HL-60/S4 treated with retinoic acid at 250 ng/mL for 4 days and 3 days (cell line): ENCODE data around the gene PADI2.

Experiments
- in situ Hi-C: fragments of 300-500 bp; cut with MboI; formaldehyde crosslinking; loops from 2 replicates; pipeline ENCODE4 v1.7.0; 2022; ENCODE audit warnings: low sequenced_read_pairs

Gene PADI2

DNA sequence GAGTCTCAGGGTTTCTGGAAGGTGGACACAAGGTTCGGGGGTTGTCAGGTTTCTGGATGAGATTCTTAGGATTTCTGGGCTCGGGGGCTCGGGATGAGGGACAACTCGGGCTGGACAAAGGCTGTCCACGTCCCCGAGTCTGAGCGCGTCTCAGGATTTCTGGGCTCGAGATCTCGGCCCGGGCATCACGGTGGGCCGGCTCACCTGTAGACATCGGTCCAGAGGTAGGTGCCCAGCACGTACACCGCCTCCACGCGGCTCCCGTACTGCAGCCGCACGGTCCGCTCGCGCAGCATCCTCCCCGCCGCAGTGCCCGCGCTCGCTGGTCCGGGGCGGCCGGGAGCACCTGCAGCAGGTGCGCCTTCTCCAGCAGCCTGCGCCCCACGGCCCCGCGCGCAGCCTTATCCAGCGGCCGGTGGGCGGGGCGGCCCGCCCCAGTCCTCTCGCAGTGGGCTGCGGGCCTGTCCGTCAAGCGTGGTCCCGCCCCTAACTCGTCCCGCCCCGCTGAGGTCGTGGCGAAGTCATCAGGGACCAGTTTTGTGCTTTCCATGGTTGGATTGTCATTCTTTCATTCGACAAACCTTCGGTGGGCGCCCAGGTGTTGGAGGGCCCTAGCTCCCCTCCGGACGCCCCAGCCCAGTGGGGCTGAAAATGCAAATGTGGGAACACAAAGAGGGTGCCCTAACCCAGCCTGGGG, at the start of gene PADI2:
PADI2 (minus strand) TSS at position 376 of the 697 bp plus-strand sequence; CDS start at position 296, 80 bp downstream.
- in situ Hi-C loops = no loop called here

DNA sequence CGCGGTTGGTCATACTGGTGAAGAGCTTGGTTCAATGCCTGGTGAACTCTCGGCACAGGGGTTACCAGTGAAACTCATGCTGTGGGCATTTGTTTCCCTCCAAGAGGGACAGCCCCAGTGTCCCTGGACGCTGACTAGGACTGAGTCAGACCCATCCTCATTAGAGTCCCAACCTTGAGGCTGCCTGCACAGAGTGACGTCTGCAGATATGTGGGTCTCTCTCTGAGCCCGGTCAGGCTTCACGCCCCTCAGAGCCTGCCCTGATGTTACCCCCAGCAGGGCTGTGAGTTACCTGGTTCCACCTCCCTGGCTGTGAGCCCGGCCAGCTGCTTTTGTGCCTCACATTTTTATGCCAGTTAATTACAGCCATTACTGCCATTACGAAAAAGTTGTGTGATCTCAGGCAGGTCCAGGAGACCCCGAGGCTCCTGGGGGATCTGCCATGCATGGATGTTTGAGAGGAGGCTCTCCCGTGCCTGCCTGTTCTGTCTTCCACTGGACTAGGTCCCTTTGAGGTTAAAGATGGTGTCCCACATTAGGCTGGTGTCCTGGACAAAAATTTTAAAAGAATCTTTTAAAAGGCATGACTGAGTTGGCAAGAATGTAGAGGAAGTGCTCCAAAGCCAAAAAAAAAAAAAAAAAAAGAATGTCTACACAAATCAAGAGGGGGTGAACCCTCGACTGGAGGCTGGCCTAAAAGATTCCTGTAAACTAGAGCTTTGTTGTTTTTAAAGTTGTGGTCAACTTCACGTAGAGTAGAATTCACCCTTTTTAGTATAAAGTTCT, 49.0 kb upstream of the PADI2 start:
- in situ Hi-C loops = no loop called here

DNA sequence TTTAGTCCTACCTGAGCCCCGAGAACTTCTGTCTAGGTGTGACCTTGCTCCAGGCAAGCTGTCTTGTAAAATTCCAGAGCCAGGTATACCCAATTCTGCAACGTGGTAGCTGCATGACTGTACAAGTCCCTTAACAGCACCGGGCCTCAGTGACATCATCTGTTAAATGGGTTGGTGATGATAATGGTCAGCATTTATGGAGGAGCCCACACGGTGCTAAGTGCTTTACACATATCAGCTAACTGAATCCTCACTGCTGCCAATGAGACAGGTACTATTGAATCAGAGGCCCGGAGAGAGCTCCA, 48.5 kb upstream of the PADI2 start:
- in situ Hi-C loops = no loop called here

DNA sequence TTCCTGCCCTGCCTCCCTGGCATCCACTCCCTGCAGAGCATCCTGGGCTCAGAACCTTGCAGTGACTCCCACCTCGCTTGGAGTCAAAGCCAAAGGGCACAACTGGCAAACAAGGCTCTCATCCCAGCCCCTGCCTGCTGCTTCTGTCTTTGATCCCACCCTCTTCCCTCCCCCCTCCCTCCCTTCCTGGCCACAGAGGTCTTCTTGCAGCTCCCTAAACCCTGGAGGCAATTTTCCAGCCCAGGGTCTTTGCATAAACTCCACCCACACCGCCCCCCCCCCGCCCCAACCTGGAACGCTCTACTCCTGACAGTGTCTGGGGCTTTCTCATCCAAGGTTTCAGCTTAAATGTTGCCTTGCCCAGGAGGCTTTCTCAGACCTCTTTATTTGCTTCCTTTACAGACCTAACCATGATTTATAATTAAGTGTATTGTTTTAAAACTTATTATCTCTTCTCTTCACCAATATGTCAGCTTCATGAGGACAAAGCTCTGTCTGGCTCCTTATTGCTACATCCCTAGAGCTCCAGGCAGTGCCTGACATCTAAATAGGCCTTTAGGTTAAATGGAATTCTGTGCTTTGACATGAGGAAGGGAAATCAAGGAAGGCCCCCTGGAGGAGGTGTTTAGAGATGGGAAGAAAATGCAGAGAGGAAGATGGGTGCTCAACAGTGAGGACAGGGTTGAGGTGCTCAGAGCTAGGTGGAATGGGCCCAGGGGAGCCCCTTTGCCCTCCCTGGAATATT, 48.0 kb upstream of the PADI2 start:
- in situ Hi-C loops = no loop called here

DNA sequence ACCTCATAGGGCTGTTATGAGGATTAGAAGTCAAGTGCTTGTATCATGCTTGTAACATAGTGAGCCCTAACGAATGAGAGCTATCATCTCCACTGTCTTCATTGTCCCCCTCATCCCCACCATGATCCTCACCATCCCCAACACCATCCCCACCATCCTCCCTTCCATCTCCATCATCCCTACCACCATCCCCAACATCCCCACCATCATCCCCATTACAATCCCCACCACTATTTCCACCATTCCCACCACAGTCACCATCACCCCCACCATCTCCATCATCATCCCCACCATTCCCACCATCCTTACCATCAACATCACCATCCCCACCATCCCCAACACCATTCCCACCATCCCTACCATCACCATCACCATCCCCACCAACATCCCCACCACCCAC, 46.6 kb upstream of the PADI2 start:
- in situ Hi-C loops = no loop called here

DNA sequence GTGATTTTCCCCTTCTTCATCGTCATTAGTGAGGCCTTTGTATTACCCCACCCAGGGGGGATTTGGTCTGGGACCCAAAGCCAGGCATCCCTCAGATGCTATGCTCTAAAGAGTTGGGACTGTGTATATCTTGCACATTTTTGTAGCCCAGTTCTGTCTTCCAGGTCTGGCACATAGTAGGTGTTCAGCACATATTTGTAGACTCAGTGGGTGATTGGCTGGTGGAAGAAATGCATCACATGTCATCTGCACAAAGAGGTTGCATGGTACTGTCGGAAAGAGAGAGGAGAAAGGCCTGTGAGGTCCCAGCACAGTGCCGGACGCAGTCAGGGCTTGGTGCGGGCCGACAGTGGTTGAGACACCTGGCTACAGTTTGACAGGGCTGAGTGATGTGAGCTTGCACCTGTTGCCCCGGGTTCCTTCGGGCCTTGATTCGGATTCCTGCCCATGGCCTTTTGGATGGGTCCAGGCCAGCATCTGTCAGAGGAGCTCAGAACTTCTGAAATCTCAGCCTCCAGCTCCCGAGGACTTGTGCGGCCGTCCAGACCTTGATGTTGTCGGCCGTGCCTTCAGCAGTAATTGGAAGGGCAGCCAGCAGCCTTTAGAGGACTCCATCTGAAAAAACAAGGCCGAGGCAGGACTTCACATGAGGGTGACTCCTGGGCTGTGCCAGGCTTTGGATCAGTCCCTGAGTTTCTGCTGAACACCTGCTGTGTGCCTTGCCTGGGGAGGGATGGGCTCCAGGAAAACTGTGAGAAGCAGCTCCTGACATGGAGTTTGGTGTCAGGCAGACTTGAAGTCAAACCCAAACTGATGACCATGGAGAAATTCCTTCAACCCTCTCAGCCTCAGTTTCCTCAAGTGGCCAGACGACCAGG, 44.8 kb upstream of the PADI2 start:
- in situ Hi-C loops = no loop called here

DNA sequence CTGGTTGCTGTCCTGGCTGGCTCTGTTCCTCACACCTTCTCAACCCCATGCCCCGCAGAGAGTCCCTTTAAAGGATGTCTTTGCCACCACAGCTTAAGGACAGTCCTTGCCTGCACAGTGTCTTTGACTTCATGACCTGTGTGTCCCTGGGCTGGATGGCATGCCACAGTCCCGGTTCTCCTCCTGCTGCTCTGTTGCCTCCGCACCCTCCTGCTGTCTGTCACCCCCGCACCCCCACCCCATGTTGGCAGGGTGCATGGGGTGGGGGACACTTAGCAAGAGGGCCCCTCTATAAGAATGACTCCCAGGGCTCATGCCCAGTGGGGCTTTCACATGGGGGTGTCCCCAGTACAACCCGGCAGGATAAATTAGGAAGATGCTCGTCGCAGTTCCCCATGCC, 44.1 kb upstream of the PADI2 start:
- in situ Hi-C loops = no loop called here

DNA sequence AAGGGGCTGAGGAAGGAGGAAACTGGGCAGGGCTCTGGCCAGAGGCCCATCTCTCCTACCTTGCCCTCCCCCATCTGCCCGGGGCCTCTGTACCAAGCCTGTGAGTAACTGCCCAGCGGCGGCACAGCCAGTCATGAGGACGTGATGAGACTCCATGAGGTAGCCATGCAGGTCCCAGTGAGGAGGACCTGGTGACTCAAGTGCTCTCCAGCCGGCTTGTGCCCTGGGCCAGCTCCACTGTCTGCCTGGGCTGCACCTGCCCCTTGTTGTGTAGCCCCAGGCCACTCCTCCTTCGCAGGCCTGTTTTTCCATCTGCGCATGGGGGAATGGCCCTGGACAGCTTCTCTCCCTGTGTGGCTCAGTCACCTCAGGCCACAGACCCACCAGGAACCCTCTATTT, 43.7 kb upstream of the PADI2 start:
- in situ Hi-C loops = no loop called here

DNA sequence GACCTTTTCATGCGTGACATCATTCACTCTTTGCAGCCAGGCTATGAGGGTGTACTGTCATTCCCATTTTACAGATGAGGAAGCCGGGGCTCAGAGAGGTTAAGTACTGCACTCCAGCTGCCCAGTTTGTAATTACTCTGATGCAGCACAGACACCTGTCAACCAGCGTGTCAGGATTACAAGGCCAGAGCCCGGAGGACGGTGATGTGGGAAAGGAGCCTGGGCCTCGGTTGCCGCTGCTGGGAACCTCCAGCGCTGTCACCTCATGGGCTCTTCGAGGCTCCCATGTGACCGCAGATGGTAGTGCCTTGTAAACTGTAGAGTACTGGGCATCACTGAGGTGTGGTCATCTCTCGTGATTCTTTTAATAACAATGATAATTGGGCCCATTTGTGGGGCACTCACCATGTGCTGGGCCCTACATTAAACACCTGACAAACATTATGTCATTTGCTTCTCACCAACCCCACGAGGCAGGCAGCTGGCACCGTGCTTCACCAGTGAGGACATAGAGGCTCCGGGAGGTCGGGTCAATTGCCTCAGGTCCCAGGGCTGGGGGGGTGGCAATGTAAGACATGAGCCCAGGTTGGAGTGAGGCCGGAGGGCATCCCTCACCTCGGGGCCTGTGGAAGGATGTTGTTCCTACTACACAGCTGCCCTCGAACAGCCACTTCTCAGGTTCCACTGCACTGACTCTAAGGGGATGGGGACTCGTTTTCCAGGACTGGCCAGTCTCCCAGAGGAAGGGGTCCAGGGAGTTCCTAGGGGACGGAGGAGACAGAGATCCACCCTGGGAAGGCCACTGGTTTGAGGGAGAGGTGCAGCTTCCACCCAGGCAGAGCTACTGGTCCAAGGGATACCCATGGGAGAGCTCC, 42.9 kb upstream of the PADI2 start:
- in situ Hi-C loops = no loop called here

DNA sequence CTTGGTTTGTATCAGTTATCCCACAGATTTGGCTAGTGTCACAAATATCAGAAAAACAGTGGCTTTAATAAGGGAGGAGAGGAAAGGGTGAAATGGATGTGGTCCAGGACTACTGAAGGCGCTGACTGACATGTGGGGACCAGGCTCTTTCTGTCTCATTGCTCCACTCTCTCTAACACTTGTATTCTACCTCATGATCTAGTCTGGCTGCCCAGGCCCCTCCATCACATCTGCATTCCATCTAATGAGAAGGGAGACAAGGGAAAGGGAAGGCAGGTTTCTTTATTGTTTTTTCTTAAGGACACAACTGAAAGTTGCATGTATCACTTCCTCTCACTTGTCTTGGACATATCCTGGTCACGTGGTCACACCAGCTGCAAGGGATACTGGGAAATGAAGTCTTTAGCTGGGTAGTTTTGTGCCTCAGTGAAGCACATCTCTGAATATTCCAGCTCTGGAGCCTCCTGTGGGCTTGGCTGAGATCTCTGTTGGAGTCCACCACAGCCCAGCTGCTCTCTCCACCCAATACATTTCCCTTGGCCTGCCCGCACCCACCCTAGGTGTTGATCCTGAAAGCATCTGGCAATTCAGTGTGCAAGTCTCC, 42.0 kb upstream of the PADI2 start:
- in situ Hi-C loops = no loop called here

DNA sequence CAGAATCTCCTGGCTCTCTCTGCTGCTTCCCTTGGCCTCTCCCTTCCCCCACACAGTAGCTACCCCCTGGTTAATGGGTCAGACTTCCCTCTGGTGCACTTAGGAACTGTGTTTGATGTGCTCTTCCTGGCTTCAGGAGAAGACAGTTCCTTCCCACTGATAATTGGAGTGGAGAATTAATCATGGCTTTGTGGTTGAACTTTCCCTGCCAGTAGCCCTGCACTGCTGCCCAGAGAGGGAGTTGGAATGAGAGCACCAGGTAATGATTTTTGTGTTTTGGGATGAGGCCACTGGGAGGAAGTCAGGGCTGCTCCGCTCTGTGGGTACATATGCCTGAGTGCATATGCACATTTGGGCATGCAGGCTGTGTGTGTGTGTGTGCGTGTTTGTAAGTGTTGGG, 39.7 kb upstream of the PADI2 start:
- in situ Hi-C loops = no loop called here

DNA sequence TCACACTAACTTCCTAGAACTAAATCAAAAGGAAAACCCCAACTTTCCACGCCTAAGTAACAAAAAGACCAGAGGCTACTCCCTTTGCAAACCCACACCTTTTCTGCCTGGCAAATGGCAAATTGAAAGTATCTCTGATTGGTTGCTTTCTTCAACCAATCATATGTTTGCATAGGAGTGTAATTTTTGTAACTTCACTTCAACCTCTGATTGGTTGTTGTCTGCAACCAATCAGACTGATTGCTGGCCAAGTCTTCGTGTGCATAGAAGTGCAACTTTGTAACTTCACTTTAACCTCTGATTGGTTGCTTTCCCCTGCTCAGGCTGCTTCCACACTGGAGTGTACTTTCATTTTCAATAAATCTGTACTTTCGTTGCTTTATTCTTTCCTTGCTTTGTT, 36.9 kb upstream of the PADI2 start:
- in situ Hi-C loops = no loop called here

DNA sequence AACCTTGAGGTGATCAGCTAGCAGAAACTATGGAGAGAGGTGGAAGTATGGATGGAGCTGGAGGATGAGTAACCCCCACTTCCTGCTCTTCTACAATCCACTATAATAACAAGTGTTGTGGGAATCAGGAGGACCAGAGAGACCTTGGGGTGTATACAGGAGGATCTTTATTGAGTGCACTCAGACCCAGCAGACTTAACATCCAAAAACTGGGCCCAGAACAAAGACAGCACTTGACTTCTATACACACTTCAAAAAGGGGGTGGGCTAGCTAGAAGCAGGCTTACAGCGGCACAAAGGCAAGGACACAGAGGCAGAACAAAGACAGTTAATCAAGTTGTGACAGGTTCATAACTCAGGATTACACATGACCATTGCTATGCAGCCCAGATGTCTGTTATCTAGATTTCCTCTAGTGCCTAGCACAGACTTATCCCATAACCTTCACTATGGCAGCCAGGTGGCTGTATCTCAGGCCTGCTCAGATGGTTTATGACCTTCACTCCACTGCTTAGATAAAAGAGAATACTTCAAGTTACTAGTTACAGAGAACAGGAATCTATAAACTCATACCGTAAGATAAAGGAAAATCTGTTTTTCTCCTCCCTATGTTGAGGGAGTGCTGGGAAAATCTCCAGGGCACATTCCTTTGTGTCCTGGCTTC, 36.1 kb upstream of the PADI2 start:
- in situ Hi-C loops = no loop called here

DNA sequence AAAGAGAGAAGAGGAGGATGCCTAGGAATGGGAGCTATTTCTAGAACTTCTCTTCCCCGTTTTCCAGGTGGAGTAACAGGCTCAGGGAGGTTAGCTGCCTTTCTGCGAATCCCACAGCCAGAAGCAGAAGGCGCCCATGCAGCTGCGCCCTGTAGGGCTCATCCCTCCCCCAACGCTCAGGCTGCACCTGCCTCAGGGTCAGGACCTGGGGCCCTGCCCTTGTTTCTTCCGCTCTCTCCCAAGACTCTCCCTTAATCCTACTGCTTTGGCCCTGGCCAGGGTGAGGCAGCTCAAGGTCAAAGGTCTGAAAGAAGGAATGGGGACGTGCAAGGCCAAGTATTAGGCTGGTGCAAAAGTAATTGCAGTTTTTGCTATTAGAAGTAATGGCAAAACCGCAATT, 30.5 kb upstream of the PADI2 start:
- in situ Hi-C loops = no loop called here

DNA sequence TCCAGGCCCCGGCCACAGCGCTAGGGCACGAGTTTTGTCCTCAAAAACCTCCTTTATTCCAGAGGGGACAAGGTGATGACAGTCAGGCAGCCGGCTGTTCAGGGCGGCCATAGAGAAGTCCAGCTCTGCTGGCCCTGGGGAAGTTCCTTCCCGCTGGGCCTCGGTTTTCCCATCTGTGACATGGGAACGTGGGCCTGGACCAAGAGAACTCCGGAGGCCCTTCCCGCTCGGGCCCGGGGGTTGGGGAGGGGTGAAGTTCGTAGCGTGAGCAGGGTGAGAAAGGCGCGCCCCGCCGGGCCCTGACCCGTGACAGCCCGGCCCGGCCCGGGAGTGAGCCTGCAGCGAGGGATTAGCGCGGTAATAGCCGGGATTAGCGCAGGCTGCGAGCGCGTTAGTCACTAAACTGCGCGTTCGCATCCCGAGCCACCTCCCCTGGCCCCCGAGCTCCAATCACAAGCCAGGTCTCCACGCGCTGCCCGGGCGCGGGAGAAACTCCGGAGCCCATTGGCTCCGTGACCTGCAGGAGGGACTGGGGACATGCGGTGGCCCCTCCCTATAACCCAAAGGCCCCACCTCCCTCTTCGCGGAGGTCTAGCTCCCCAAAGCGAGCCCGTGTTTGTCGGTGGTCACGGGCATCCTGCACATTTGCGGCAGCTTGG, 29.8 kb upstream of the PADI2 start:
- in situ Hi-C loops = no loop called here

DNA sequence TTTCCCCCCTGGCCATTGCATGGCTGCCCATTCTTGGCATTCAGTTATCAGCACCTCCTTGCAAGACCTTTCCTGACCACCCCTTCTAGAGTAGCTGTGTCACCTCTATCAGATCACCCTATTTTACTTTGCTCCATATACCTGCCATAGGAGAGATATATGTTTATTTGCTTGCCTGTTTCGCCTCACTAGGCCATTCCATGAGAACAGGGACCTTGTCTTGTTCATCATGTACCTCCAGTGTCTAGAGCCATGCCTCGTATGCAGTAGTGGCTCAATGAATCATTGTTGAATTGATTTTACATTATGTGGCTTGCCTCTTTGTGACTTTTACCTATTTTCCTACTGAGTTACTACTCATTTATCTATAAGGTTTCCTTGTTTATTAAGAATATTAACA, 26.4 kb upstream of the PADI2 start:
- in situ Hi-C loops = no loop called here

DNA sequence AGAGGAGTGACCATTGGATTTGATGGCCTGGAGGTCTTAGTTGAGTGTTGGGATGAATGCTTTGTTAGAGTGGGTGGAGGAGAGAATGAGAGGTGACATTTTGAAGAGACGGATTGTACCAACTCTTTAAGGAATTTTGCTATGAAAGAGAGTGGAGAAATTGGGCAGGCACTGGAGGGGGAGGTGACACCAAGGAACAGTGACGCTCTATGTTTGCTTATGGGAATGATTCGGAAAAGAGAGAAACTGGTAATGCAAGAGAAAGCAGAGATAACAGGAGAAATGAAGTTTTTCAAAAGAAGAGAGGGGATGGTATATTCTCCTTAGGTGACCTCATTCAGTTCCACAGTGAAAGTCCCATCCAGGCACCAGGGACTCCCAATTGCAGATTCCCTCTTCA, 24.5 kb upstream of the PADI2 start:
- in situ Hi-C loops = no loop called here

DNA sequence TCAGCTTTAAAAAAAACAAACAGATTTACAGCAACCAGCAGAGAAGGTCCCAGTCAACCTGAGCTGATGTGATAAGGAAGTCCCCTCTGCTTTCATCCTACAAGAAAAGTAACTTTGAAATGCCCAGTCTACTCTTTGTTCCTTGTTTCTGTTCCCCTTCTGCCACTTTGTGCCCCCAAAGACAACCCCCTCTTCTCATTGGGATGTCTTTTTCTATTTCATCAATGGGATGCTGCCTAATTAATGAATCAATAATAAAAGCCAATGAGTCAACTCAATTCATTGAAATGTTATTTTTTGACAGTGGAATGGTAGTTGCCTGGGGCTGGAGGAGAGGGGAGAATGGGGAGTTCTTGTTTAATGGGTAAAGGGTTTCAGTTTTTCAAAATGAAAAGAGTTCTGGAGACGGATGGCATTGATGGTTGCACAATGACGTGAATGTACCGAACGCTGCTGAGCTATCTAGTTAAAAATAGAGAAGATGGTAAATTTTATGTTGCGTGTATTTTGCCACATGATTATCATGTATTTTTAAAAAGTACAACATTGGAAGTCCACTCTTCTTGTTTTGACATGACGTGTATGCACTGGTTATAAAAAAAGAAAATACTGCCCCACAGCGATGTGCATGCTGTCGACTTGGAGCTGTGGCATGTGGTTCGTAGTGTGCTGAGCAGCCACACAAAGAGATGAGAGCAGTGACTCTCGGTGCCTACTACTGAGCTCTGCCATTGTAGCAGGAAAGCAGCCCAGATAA, 22.4 kb upstream of the PADI2 start:
- in situ Hi-C loops = no loop called here
